A673 (cell line): ENCODE data around the gene SCRT2. TPM values are rescaled to one million over a fixed set of nuclear protein-coding genes. Genes with fewer than 3 reads are reported as not detected.

Experiments
- BruUV-seq: library from RNA; stranded (reverse); fragments of 400-500 nt; replicated peaks from 2 replicates; lab custom pipeline; 2021; lab: Mats Ljungman, UMichigan
- CTCF ChIA-PET: fragments of 300-600 bp; sonication (Branson Sonifier 250); formaldehyde crosslinking; loops from one replicate; lab custom pipeline; 2022; ENCODE audit warnings: antibody characterized with exemption; lab: Charles Lee
- POLR2A ChIA-PET: fragments of 300-600 bp; sonication (Branson Sonifier 250); formaldehyde crosslinking; loops from one replicate; lab custom pipeline; 2022; ENCODE audit warnings: antibody characterized with exemption; ENCODE audit not compliant: low non-redundant PET; lab: Charles Lee
- DNase-seq: peaks from one replicate; pipeline ENCODE4 v3.0.0-alpha.2; 2015; ENCODE audit warnings: low spot score
- H3K27ac ChIP-seq: fragments of 200-600 bp; sonication (generic); 2 replicates; pipeline ENCODE4 v1.5.1; 2016; ENCODE audit warnings: mixed run types, low read depth, mild to moderate bottlenecking, mixed read lengths, antibody characterized with exemption, low read length; ENCODE audit not compliant: poor library complexity, severe bottlenecking
- H3K27me3 ChIP-seq: fragments of 200-600 bp; sonication (generic); replicated peaks from 2 replicates; pipeline ENCODE4 v1.6.1; 2017; ENCODE audit warnings: mixed run types, low read depth, mild to moderate bottlenecking, mixed read lengths, antibody characterized with exemption, low read length; ENCODE audit not compliant: insufficient read depth, poor library complexity
- H3K36me3 ChIP-seq: fragments of 200-600 bp; sonication (generic); 2 replicates; pipeline ENCODE4 v1.6.1; 2016; ENCODE audit warnings: mixed run types, mild to moderate bottlenecking, mixed read lengths, antibody characterized with exemption, low read length; ENCODE audit not compliant: insufficient read depth, poor library complexity, severe bottlenecking
- H3K4me1 ChIP-seq: fragments of 200-600 bp; sonication (generic); 2 replicates; pipeline ENCODE4 v1.6.1; 2017; ENCODE audit warnings: mixed run types, mild to moderate bottlenecking, mixed read lengths, antibody characterized with exemption, low read length; ENCODE audit not compliant: insufficient read depth, poor library complexity, severe bottlenecking
- H3K4me3 ChIP-seq: fragments of 200-600 bp; sonication (generic); 2 replicates; pipeline ENCODE4 v1.5.1; 2016; ENCODE audit warnings: low read depth, mixed run types, mild to moderate bottlenecking, mixed read lengths, low read length; ENCODE audit not compliant: poor library complexity, severe bottlenecking
- H3K9me3 ChIP-seq: fragments of 200-600 bp; sonication (generic); 2 replicates; pipeline ENCODE4 v1.6.1; 2016; ENCODE audit warnings: mixed run types, low read depth, mild to moderate bottlenecking, mixed read lengths, antibody characterized with exemption, low read length; ENCODE audit not compliant: poor library complexity, severe bottlenecking
- EZH2 ChIP-seq: fragments of 200-600 bp; sonication (generic); IDR thresholded peaks from 2 replicates; pipeline ENCODE4 v1.6.1; 2017; ENCODE audit warnings: borderline replicate concordance, low read depth, mild to moderate bottlenecking, mixed read lengths, antibody characterized with exemption, low read length; ENCODE audit not compliant: poor library complexity, severe bottlenecking
- intact Hi-C: fragments of 100-400 bp; cut with micrococcal nuclease; formaldehyde crosslinking; loops from one replicate; pipeline ENCODE4 v1.10.0; 2022; ENCODE audit not compliant: unreplicated experiment
- total RNA-seq: library from RNA; stranded (reverse); gene quantifications from 2 replicates; pipeline ENCODE4 v1.2.3, GENCODE V29; 2021
- TF ChIP-seq, protein P1 (sequence below): fragments of 300-800, 200-600 bp; sonication (generic); conservative IDR thresholded peaks from 2 replicates; pipeline ENCODE4 v1.5.1; 2017; ENCODE audit warnings: low read depth, mild to moderate bottlenecking, antibody characterized with exemption, low read length, moderate library complexity, mixed read lengths

Gene SCRT2
- total RNA-seq, 1 experiment from 2014 or later, result 0.69 TPM

DNA sequence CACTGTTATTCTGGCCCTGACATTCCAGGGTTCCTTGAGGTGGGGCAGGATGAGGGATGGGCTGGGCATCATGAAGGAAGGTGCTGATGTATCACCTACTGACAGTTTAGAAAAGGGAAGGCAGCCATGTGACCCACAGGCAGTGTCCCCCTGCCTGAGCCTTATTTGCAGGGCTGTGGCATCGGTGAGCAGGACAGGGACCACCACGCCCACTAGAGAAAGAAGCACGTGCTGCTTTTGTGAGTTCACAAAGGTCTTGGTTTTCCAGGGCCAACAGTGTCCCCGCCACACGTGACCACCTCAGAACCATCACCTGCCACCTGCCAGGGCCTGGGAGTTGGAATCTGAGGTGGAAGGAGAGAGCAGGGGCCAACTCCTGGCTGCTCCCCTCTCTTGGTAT lies 43.5 kb upstream of the SCRT2 start:
- no TSS peak for BruUV-seq

DNA sequence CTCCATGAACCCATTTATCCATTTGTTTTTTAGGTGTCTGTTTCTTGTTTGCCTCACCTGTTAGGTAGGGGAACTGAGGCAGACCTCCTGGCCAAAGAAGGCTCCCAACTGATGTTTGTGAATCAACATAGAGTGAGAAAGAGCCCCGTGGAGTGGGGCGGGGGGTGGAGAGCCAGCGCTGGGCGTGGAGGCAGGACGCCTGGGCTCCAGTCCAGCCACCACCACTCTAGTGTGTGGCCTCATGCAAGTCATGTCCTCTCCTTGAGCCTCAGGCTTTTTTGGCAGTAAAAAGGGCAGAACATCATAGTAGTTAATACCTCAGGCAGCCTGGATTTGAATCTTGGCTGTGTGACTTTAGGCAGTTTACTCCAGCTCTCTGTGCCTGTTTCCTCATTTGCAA lies 42.2 kb upstream of the SCRT2 start:
- DNase-seq, result no peak
- no TSS peak for BruUV-seq
- Histone ChIP-seq H3K9me3 (no peaks in the 10 kb centered on the region), H3K36me3 (no peaks in the 10 kb centered on the region), H3K27me3 (peaks cover 14% of the 10 kb centered on the region), H3K4me3 (no peak overlapping the region), H3K27ac (no peak overlapping the region), H3K4me1 (no peaks in the 10 kb centered on the region)
- POLR2A ChIA-PET, result no interaction called here
- intact Hi-C loops, result no loop called here
- TF ChIP-seq EZH2, result no peak
- CTCF ChIA-PET, result no interaction called here

More for the DNA sequence above, 43.5 kb upstream of the SCRT2 start:
- Histone ChIP-seq H3K36me3 (no peaks in the 10 kb centered on the region), H3K27ac (no peak overlapping the region), H3K9me3 (no peaks in the 10 kb centered on the region), H3K4me3 (no peak overlapping the region), H3K27me3 (peaks cover 12% of the 10 kb centered on the region), H3K4me1 (no peaks in the 10 kb centered on the region)
- CTCF ChIA-PET, result no interaction called here
- intact Hi-C loops, result no loop called here
- TF ChIP-seq, protein P1, sequence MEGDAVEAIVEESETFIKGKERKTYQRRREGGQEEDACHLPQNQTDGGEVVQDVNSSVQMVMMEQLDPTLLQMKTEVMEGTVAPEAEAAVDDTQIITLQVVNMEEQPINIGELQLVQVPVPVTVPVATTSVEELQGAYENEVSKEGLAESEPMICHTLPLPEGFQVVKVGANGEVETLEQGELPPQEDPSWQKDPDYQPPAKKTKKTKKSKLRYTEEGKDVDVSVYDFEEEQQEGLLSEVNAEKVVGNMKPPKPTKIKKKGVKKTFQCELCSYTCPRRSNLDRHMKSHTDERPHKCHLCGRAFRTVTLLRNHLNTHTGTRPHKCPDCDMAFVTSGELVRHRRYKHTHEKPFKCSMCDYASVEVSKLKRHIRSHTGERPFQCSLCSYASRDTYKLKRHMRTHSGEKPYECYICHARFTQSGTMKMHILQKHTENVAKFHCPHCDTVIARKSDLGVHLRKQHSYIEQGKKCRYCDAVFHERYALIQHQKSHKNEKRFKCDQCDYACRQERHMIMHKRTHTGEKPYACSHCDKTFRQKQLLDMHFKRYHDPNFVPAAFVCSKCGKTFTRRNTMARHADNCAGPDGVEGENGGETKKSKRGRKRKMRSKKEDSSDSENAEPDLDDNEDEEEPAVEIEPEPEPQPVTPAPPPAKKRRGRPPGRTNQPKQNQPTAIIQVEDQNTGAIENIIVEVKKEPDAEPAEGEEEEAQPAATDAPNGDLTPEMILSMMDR, result no peak
- no peak for DNase-seq
- POLR2A ChIA-PET, result no interaction called here

DNA sequence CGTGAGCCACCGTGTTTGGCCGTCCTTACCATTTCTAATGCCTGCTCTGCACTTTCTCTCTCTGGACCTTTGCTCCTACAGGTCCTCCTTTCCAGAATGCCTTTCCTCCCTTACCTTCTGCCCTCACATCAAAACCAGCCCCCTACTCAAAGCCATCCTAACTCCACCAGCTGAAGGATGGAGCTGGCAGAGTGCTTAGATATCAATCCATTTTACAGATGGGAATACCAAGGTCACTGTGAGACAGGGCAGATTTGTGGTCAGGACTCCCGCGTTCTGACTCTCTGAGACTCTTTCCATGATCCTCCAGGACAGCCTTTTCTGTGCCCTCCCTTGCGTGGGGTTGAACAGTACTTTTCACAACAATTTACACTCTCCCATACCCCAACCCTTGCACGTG lies 41.7 kb upstream of the SCRT2 start:
- no peaks in the 10 kb centered on the region for H3K36me3 ChIP-seq
- no peaks in the 10 kb centered on the region for H3K9me3 ChIP-seq
- intact Hi-C loops, result no loop called here
- no peaks in the 10 kb centered on the region for H3K4me1 ChIP-seq
- no peak overlapping the region for H3K4me3 ChIP-seq
- no peak overlapping the region for H3K27ac ChIP-seq
- BruUV-seq, result no TSS peak
- TF ChIP-seq EZH2, result no peak
- TF ChIP-seq, protein P1, result no peak
- peaks cover 14% of the 10 kb centered on the region for H3K27me3 ChIP-seq
- POLR2A ChIA-PET, result no interaction called here
- CTCF ChIA-PET, result no interaction called here
- no peak for DNase-seq

DNA sequence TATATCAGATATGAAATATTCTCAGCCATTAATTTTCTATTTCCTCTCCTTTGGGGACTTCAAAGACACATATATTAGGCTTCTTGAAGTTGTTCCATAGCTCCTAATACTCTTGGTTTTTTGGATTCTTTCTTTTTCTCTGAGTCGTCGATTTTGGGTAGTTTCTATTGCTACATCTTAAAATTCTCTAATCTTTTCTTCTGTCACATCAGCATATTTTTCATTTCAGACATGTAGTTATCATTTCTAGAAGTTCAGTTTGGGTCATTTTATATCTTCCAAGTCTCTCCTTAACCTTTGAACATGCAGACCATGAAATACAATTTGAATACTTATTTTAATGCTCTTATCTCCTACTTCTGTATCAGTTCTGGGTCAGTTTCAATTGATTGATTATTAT lies 38.9 kb upstream of the SCRT2 start:
- Histone ChIP-seq H3K4me3 (no peak overlapping the region), H3K27ac (no peak overlapping the region), H3K27me3 (peaks cover 15% of the 10 kb centered on the region), H3K36me3 (no peaks in the 10 kb centered on the region), H3K9me3 (no peaks in the 10 kb centered on the region), H3K4me1 (no peaks in the 10 kb centered on the region)
- POLR2A ChIA-PET, result no interaction called here
- CTCF ChIA-PET, result no interaction called here
- no TSS peak for BruUV-seq
- intact Hi-C loops, result no loop called here
- no peak for DNase-seq
- TF ChIP-seq EZH2, result no peak
- TF ChIP-seq, protein P1, result no peak
